ENCODE data around the gene MAGI1.

- no peak for TF ChIP-seq SUZ12 (IDR thresholded peaks at IDR 0.05)
- no peak for TF ChIP-seq FOXA1 (IDR thresholded peaks at IDR 0.05)
- no peak for TF ChIP-seq SP1 (IDR thresholded peaks at IDR 0.05)
- TF ChIP-seq BHLHE40 (IDR thresholded peaks at IDR 0.05; ENCODE audit: borderline replicate concordance) = no peak
- no peak for TF ChIP-seq ELF4 (IDR thresholded peaks at IDR 0.05)
- no peak for TF ChIP-seq PKNOX1 (IDR thresholded peaks at IDR 0.05)
Observed at GRCh38 chr3:65953881-65954733, 84.6 kb downstream of the MAGI1 start.

Measured in HEK293T (cell line).